GM12878 (cell line): ENCODE measurements around the gene FBXO21. TPM values are rescaled to one million over a fixed set of nuclear protein-coding genes. Genes with fewer than 3 reads are reported as not detected.
A peak's percentile ranks its signal among the peaks of the same experiment; 100 is the strongest.

Source experiments
- CHD1 ChIP-seq: IDR thresholded peaks from 2 replicates; pipeline ENCODE4 v1.6.1; 2012; ENCODE audit warnings: low read depth, low read length, improper control_type of control experiment
- EGR1 ChIP-seq, 2 experiments: IDR thresholded peaks; 1 replicate in 1 of 2; 2 replicates in 1 of 2; pipeline ENCODE4 v1.6.1; 2011 to 2012; ENCODE audit warnings: low read depth in 2 of 2, low read length in 2 of 2, borderline replicate concordance in 1 of 2, mild to moderate bottlenecking in 1 of 2, moderate library complexity in 1 of 2
- ESRRA ChIP-seq: IDR thresholded peaks from 2 replicates; pipeline ENCODE4 v1.6.1; 2012; ENCODE audit warnings: mild to moderate bottlenecking, low read length, improper control_type of control experiment
- FOXM1 ChIP-seq: IDR thresholded peaks from 2 replicates; pipeline ENCODE4 v1.6.1; 2012; ENCODE audit warnings: low read depth, mild to moderate bottlenecking, inconsistent platforms, low read length, moderate library complexity
- HDAC2 ChIP-seq: fragments of 200-600 bp; sonication (generic); IDR thresholded peaks from 2 replicates; pipeline ENCODE4 v1.6.1; 2017
- IKZF1 ChIP-seq: fragments of 450-650 bp; conservative IDR thresholded peaks from 2 replicates; pipeline ENCODE4 v1.6.1; 2017; ENCODE audit warnings: antibody characterized with exemption, mild to moderate bottlenecking
- IRF5 ChIP-seq: fragments of 450-650 bp; IDR thresholded peaks from 2 replicates; pipeline ENCODE4 v1.6.1; 2017; ENCODE audit warnings: borderline replicate concordance
- LARP7 ChIP-seq: fragments of 450-650 bp; IDR thresholded peaks from 2 replicates; pipeline ENCODE4 v1.6.1; 2017; ENCODE audit warnings: mild to moderate bottlenecking
- NFIC ChIP-seq: IDR thresholded peaks from 2 replicates; pipeline ENCODE4 v1.6.1; 2012; ENCODE audit warnings: low read depth, mild to moderate bottlenecking, inconsistent platforms, low read length, moderate library complexity
- NR2F1 ChIP-seq: fragments of 450-650 bp; conservative IDR thresholded peaks from 2 replicates; pipeline ENCODE4 v1.6.1; 2017; ENCODE audit warnings: mild to moderate bottlenecking
- PAX5 ChIP-seq: IDR thresholded peaks from 2 replicates; pipeline ENCODE4 v1.6.1; 2011; ENCODE audit warnings: low read depth, low read length, borderline replicate concordance
- PKNOX1 ChIP-seq: fragments of 450-650 bp; IDR thresholded peaks from 2 replicates; pipeline ENCODE4 v1.6.1; 2016; ENCODE audit warnings: mild to moderate bottlenecking
- POLR2AphosphoS5 ChIP-seq: IDR thresholded peaks from 2 replicates; pipeline ENCODE4 v1.6.1; 2011; ENCODE audit warnings: mild to moderate bottlenecking, low read length, inconsistent platforms
- RB1 ChIP-seq: fragments of 450-650 bp; formaldehyde crosslinking; IDR thresholded peaks from 2 replicates; pipeline ENCODE4 v1.6.1; 2017; ENCODE audit warnings: mild to moderate bottlenecking, borderline replicate concordance
- RBBP5 ChIP-seq: fragments of 200-600 bp; sonication (generic); conservative IDR thresholded peaks from 2 replicates; pipeline ENCODE4 v1.6.1; 2016
- SKIL ChIP-seq: fragments of 450-650 bp; IDR thresholded peaks from 2 replicates; pipeline ENCODE4 v1.6.1; 2017; ENCODE audit warnings: mild to moderate bottlenecking, low read depth, inconsistent platforms; ENCODE audit not compliant: poor library complexity, severe bottlenecking
- SMAD1 ChIP-seq: fragments of 450-650 bp; IDR thresholded peaks from 2 replicates; pipeline ENCODE4 v1.6.1; 2018; ENCODE audit warnings: mild to moderate bottlenecking, low read depth; ENCODE audit not compliant: partially characterized antibody
- SREBF2 ChIP-seq: IDR thresholded peaks from 2 replicates; pipeline ENCODE4 v1.6.1; 2012; ENCODE audit warnings: mild to moderate bottlenecking, low read length
- USF1 ChIP-seq: IDR thresholded peaks from 2 replicates; pipeline ENCODE4 v1.6.1; 2011; ENCODE audit warnings: borderline replicate concordance, low read depth, mild to moderate bottlenecking, moderate library complexity, mixed read lengths, low read length; ENCODE audit not compliant: insufficient read depth; ENCODE audit errors: extremely low read length
- ZNF217 ChIP-seq: fragments of 450-650 bp; IDR thresholded peaks from 2 replicates; pipeline ENCODE4 v1.6.1; 2017; ENCODE audit warnings: antibody characterized with exemption, mild to moderate bottlenecking
- ZNF687 ChIP-seq: fragments of 450-650 bp; IDR thresholded peaks from 2 replicates; pipeline ENCODE4 v1.6.1; 2017; ENCODE audit warnings: mild to moderate bottlenecking, moderate library complexity
- polyA plus RNA-seq, 11 experiments: library from polyadenylated mRNA; depleted of rRNA in 4 of 11; unstranded in 6 of 11; stranded (reverse) in 5 of 11; fragments of >200 nt; fragmentation: Nextera tagmentation in 4 of 11; fragmentation: Illumina TruSeq in 1 of 11; extraction: Ambion mirVana in 4 of 11; extraction: Trizol in 1 of 11; gene quantifications; 1 replicate in 1 of 11; 2 replicates in 10 of 11; pipeline versions ENCODE4 v1.2.1 to v1.2.3, GENCODE V29; 2011 to 2016; ENCODE audit warnings: inconsistent platforms in 2 of 11, missing spikeins in 2 of 11, low read depth in 1 of 11
- total RNA-seq, 4 experiments: library from RNA; depleted of rRNA in 3 of 4; stranded (reverse); fragments of >200 nt in 3 of 4; fragmentation: Illumina TruSeq in 1 of 4; extraction: Trizol in 1 of 4; gene quantifications; 2 replicates each; pipeline versions ENCODE4 v1.2.1 to v1.2.3, GENCODE V29; 2013 to 2021

Gene FBXO21
- total and polyA plus RNA-seq, 10 of the 15 experiments (the other 5 are each of a cell fraction or from before 2014, with no cell fraction given) = 5.5 to 32.6 (median 18.9) TPM

- TF ChIP-seq ZNF687 (peak; percentile 77; the same call in 1 of the 2 replicates), POLR2AphosphoS5 (no peak), USF1 (no peak), ESRRA (no peak), NR2F1 (peak; percentile 68; the same call in 1 of the 2 replicates), NFIC (peak; percentile 55; the same call in 1 of the 2 replicates), HDAC2 (no peak), SREBF2 (no peak), LARP7 (no peak), EGR1 (IDR thresholded peaks at IDR 0.05; ENCODE audit: borderline replicate concordance in 1 of 2, low read depth in 2 of 2, low read length in 2 of 2) (no peak), RB1 (no peak), SMAD1 (no peak), CHD1 (no peak), IRF5 (no peak), ZNF217 (no peak), IKZF1 (no peak), SKIL (no peak), FOXM1 (no peak), RBBP5 (no peak), PAX5 (peak; percentile 84; the same call in 1 of the 2 replicates), PKNOX1 (no peak)
These were observed 47.2 kb downstream of the FBXO21 start (continued) for GRCh38 chr12:117143008-117143532.
